Measurements from ENCODE around the gene HMGXB4. TPM values are rescaled to one million over a fixed set of nuclear protein-coding genes. Genes with fewer than 3 reads are reported as not detected.
A peak's percentile ranks its signal among the peaks of the same experiment; 100 is the strongest.

The HMGXB4 gene
- total RNA-seq, 1 experiment from 2014 or later, result 7.0 TPM

DNA sequence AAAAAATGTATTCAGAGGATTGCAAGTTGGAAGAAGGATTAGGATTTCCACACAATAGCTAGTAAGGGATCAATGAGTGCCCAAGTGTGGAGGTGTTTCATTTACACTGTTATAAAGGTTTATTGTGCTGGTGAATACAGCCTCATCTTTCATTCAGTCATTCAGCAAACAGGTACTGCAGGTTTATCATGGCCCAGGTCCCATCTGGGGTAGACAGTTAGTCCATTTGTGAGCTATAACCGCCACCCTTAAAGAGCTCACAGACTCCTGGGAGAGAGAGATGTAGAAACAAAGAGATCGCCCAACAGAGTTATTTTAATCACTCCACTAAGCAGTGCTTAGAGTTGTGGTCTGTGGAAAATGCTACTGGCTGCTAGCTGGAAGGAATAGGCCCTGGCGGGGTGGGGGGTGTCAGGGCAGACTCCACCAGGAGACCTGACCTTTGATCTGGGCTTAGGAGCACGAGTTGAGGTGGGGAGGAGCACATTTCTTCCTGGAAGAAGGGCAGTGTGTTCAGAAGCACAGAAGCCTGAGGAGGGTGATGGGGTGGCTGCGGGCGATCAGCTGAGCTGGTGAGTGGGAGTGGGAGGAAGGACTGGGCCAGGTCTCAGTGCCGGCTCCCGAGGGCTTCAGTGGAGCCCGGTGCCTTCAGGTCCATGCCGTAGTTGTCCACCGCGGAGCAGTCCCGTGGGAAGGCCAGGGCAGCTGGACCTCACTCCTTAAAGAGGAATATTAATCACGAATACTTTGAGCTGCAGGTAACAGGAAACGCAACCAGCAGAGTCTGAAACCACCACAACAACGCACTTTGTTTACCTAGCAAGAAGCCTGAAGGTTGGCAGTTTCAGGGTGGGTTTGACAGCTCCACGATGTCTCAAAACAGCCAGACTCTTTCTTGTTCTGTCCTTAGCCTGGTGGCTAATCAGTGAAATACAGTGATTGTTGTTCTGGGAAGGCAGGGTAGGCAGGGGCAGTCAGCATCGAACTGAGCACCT, 53.6 kb downstream of the HMGXB4 start:
- DNase-seq (ENCODE audit: low spot score), result peak; percentile 53

DNA sequence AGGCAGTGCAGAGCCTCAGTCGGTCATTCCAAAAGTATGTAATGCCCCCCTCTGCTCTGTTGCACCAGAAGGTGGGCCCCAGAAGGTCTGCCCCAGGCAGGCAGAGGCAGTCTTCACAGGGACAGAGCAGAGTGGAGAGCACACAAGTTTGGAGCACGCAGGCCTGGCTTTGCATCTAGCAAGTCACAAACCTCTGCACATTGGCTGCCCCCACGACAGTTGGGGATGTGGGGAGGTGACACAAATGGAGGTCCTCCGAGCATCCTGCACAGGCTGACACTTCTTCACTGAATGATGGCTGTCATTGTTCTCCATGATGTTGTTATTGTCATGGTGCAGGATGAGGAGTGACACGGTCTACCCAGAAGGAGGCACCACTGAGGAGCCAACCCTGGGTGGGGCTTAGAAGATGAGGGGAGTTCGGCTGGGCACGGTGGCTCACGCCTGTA, 54.3 kb downstream of the HMGXB4 start:
- DNase-seq (ENCODE audit: low spot score), result no peak

DNA sequence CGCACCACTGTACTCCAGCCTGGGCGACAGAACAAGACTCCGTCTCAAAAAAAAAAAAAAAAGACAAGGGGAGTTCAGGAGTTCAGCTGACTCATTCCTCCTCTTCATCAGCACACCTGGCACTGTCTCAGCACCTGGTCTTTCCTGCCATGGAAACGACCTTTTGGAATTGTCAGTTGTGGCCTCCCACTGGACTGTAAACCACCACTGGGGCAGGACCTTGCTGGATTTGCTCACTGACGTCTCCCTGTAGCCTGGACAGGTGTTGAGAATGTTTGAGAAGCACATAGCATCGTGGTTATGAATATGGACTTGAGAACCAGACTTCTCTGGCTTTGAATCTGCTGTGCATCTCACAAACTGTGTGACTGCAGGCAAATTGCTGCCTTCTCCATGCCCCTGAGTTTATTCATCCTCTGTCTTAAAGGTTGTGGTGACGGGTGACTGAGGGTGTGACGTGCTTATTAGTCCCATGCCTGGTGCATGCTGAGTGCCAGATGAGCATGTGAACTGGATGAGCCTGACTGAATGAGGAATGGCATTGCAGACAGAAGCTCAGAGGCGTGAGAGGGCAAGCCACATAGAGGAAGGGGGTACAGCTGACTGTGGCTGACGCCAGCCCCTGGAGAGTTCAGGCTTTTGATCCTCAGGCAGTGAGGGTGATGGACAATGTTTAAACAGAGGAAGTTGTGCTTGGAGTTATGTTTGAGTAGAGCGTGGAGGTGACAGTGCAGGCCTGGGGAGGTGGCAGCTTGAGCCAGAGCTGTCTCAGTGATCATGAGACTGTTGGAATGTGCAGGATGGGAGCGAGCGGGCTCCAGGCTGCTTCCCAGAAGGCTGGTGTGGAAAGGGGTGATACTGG, 55.1 kb downstream of the HMGXB4 start:
- DNase-seq (ENCODE audit: low spot score), result peak; percentile 82

DNA sequence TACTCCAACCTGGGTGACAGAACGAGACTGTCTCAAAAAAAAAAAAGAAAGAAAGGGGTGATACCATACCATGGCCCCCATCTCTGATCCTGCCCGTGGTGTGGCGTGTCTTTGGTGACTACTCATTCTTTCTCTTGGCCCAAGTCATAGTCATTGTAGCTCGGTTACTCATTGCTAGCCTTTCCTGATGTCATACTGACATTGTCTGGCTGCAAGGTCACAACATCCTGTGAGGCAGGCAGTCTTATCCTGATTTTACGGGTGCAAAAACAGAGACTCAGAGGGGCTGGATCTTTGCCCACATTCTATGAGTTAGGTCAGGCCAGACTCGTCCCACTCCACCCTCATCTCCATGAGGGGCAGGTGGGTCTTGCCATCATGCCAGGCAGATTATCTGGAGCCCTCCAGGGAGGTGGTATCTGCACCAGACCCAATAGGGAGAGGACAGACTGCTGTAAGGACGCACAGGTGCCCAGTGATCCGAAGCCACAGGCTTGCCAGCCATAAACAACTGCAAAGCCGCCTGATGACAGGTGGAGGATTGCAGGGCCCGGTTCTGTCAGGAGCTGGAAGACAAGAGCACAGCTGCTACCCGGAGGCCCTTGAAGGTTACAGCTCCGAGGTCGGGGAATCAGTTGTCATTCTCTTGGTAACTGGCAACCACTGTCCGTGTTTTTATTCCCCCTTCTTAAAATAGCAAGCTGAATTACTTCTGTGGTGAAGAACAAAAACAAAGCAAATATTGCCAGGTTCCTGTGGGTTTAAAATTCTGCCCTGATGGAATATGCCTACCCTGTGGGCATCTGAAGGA, 56.2 kb downstream of the HMGXB4 start:
- no peak for DNase-seq (ENCODE audit: low spot score)

DNA sequence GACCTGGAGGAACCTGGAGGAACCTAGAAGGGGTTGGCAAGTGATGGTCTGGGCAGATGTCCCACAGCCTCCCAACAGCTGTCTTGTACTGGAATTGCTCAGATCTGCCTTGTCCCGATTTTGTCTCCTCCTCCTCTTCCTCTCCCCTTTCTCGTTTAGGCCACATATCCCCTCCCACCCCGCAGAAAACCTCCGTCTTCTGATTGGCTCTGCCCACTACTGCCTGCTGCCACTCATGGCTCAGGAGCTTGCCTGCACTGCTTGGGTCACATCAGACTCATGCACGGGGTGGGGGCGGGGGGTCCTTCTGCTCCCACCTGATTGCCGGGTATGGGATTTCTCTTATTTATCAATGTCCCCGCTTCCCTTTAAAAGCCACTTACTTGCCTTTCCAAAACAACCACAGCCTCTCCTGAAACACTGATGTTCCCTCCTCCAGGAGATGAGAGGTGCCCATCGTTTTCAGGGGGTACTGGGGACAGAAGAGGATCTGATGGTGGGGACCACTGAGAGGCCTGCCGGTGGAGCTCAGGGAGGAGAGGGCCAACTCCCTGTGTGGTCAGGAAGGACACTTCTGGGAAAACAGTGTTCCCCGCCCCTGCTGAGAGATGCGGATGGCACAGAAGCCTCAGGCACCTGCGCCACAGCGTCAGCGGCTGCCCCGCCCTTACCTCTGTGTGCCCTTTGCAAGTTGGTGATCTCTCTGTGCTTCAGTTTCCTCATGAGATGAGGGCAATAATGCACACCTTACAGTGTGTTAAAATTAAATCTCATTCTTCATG, 57.1 kb downstream of the HMGXB4 start:
- peak; percentile 30 for DNase-seq (ENCODE audit: low spot score)

DNA sequence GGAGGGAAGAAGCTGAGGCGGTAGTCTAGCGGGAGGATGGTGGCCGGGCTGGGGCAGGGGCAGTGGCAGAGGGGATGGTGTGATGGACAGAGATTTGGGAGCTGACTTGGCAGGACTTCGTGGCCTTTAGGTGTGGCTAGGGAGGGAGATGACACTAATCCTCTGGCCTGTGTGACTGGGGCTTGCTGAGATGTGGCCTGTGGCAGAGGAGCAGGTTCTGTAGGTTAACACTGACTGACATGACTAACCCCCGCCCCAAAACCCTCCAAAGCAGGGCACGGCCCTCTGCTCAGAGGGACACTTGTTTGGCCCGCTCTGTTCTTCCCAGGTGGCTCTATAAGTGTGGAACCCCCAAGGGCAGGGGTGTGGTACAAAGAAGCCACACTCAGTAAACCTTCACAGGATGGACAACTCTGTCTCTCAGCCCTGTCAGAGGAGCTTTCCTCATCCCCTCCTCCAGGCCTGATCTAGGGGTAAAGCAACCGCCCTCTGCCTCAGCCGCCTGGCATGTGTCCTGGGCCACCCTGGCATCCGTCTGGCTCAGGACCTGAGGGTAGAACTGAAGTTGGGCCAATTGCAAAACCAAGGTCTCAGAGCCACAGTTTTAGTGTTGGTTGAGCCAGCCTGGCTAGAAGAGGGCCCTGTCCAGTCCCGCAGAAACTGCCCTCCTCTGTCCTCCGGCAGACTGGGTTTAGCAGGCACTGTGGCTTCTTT, 58.0 kb downstream of the HMGXB4 start:
- no peak for DNase-seq (ENCODE audit: low spot score)

DNA sequence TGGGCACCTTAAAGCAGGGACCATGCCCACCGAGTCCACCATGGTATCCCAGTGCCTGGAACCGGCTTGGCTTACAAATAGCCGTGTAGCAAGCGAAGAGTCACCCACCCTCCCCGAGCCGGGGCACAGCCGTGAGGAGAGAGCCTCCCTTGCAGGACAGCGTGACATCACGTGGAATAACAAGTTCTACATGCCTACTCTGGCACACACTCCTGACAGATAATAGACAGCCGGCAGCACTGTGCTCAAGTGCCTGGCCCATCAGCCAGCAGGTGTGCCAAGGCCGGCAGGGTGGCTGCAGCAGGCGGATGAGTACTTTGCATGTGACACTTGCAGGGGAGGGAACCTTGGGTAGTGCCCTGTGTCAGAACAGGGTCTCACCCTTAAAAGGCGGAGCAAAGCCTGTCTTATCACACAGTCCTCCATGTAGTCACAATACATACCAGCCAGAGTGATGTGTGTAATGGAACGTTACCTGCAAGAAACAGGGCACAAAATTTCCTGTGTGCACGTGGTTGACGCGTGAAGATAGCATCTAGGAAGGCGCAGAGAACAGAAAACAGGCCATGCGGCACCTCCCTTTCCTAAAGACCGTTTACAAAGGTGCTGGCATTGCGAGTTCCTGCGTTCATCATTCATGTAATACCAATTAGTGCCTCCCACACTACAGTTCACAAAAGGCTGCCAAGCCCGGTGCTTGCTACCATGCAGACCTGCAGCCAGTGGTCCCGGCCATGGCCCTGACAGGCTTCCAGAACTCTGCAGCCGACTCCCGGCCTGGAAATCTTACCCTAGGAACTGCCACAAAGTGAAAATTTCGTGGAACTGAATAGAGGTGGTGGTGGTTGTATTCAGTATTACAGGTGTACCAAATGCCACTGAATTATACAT, 58.8 kb downstream of the HMGXB4 start:
- no peak for DNase-seq (ENCODE audit: low spot score)

DNA sequence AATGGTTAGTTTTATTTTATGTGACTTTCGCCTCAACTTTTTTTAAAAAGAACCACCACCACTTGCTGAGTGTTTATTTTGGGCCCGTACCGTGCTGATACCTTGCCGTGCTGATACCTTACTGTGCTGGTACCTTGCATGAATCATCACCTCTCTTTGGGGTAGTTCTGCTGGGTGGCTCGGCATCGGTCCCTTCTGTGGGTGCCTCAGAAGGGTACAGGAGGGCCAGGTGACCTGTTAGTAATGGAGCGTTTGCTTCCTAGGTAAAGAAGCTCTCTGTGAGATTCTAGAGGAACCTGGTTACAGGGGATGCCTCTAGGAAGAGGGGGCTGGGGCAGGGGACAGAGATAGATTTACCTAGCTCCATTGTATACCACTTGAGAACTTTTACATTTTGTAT, 59.5 kb downstream of the HMGXB4 start:
- DNase-seq (ENCODE audit: low spot score), result no peak

DNA sequence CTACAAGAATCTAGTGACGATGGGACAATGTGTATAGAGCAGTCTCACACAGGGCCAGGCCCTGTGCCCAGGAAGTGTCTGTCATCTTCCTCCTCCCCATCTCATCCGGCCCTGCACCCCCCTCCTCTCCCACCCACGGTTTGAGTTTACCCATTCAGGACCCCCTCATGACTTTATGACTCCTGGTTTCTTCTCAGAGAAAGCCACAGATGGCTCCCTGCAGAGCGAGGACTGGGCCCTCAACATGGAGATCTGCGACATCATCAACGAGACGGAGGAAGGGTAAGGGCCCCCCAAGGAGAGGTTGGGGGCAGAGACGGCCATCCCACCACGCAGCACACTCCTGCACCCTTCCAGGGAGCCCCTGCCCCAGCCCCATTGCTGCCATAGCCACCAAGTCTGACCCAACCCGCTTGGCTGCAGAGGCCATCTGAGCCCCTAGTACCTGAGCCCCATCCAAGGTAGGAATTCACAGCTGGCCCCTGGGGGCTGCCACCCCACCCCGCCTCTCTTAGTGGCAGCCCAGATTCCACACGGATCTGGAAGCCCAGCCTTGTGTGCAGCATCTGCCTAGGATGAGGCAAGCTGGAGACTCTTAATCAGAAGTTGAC, 60.5 kb downstream of the HMGXB4 start:
- DNase-seq (ENCODE audit: low spot score), result no peak

DNA sequence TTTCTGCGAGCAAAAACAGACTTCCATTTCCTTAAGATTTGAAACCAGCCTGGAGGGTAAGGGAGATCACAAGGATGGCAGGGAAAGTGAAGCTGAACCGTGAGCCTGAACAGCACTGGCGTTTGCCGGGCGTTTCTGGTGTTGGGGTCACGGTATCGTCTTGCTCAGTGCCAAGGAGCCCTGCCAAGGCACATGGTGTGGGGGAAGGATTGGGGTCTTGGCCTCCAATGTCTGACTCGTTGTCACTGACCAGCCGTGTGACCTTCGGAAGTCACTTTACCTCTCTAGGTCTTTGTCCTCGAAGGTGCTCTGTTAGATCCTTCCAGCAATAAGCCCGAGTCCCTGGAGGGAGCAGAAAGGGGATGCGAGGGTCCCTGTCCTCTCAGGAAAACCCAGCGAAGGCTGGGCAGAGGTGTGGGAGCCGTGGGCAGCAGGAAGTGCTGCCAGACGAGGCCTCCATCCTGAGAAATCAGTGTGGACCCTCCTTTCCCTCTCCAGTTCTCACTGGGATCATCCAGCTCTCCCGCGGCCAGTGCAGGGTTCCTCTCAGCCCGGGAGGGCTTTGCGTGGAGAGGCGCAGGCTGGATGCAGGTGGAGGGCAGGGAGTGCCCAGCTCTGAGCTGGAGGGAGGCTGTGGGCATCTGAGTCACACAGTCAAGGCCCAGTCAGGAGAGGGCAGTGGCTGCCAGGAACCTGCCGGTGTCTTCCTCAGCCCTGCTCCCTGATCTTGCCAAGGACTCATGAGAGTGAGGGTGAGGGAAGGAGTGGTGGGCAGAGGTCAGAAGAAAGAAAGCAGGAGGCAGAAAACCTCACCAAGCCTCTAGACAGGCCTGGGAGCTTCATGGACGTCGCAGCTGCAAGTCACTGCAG, 61.3 kb downstream of the HMGXB4 start:
- DNase-seq (ENCODE audit: low spot score), result no peak

DNA sequence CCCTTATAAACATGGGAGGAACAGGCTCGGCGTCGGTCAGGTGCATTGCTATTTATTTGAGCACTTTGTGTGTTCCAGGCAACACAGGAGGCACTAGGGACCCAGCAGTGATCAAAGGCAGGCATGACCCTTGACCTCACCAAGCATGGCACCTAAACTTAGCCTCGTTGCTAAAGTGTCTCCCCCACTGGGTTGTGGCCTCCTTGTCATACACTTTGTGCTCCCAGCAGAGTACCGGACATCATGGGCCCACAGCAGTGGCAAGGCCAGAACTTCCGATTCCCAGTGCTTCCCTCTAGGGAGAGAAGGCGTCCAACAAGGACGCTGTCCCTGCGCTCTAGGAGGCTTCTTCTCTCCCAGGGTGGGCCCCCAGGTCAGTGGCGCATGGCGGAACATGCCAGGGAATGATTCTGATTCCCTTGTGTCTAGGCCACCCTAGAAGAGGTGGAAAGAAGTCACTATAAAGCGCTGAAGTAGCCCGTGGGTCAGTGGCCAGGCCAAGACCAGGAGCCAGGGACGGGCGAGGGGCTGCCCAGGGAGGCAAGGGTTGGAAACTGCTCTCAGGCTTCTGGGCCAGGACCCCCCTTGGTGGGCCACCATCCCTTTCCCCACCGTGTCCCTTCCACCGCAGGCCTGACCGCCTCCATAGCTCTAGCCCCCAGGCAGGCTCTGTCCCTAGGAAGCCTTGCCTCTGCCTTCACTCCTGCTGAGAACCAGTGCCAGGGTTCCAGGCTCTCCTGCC, 62.1 kb downstream of the HMGXB4 start:
- DNase-seq (ENCODE audit: low spot score), result no peak

DNA sequence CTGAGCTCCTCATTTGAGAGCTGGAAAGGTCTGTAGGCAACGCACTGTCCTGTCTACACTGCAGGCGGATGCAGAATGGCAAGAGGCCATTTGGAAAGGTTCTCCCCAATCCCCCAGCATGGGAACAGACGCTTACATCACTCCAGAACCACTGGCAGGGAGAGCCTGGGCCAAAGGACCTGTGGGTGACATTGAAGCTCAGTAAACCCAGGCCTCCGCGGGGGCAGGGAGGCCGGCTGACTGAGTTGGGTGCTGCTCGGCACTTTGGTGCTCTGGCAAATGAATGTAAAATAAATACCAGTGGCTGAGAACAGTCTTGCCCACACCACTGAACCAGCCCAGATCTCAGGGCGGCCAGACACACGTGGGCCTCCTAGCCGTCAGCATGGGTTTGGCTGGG, 64.8 kb downstream of the HMGXB4 start:
- no peak for DNase-seq (ENCODE audit: low spot score)

DNA sequence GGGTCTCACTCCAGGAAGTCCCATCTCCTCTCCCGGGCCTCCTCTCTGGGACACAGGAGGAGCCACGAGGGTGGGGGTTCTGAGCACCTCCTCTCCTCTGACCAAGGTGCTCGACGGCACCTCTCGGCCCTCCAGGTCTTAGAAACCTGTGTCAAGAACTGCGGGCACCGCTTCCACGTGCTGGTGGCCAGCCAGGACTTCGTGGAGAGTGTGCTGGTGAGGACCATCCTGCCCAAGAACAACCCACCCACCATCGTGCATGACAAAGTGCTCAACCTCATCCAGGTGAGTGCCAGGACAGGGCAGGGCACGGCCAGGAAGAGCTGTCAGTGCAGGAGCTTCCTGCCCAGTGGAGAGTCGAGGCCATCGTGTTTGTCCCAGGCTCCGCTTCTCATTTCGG, 65.6 kb downstream of the HMGXB4 start:
- no peak for DNase-seq (ENCODE audit: low spot score)

DNA sequence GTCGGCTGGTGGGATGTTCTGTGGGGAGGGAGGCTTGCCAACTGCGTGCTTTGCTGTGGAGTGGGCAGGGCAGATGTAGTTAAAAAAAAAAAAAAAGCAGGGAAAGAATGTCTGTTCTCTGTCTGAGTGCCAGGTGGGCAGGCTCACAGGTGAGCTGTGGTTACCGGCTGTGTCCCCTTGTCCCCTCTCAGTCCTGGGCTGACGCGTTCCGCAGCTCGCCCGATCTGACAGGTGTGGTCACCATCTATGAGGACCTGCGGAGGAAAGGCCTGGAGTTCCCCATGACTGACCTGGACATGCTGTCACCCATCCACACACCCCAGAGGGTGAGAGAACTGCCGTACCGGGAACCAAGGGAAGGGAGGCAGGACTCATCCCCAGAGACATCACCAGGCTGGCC, 66.0 kb downstream of the HMGXB4 start:
- no peak for DNase-seq (ENCODE audit: low spot score)

DNA sequence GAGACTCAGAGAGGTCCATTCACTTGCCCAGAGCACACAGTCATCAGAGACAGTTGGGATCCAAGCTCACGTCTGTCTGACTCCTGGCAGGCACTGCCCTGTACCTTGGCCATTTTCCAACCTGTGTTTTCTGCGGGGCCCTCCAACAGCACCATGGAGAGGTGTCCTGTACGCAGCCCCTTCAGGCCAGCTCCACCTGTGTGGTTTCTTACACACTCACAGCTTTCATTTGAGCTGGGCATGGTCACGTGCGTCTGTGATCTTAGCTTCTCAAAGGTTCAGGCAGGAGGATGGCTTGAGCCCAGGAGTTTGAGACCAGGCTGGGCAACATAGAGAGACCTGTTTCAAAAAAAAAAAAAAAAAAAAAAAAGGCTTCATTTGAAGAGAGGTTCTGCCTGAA, 66.8 kb downstream of the HMGXB4 start:
- DNase-seq (ENCODE audit: low spot score), result no peak

DNA sequence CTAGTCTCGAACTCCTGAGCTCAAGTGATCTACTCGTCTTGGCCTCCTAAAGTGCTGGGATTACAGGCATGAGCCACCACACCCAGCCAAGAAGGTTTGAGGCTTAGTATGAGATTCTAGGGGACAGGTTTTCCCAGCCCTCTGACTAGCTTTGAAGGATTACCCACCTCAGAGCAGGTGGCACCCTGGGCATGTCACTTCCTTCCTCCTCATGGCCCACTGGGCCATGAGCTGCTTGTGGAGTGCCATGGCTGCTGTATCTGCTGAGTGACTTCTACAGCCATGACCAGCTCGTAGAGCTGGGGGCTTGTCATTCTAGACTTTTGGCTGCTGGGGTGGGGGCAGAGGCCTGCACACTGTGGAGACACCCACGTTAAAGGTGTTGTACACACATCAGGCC, 67.5 kb downstream of the HMGXB4 start:
- no peak for DNase-seq (ENCODE audit: low spot score)

DNA sequence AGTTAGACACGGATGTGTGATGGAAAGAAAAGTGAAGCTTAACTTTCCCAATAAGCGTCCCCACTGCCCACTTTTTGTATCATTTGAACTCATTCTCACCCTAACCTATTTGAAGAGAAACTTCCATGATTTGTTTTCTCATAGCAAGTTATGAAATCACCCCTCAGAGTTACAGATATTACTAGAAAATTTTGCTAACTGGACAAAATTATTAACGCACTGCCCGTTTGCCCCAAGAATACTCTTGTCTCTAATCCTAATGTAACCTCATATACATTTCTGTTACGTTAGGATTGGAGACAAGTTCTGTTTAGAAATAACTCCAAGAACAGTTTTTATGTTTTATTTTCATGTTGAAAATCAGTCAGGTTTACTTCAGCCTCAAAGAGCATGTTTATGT, 67.9 kb downstream of the HMGXB4 start:
- no peak for DNase-seq (ENCODE audit: low spot score)

Measured in HT-29 (cell line).